ENCODE data around the gene TMEM259. TPM values are rescaled to one million over a fixed set of nuclear protein-coding genes. Genes with fewer than 3 reads are reported as not detected.

The TMEM259 gene
- total and polyA plus RNA-seq, 2 donors (not counting 3 experiments of a cell fraction or from before 2014, with no cell fraction given), result 142 to 297 TPM

DNA sequence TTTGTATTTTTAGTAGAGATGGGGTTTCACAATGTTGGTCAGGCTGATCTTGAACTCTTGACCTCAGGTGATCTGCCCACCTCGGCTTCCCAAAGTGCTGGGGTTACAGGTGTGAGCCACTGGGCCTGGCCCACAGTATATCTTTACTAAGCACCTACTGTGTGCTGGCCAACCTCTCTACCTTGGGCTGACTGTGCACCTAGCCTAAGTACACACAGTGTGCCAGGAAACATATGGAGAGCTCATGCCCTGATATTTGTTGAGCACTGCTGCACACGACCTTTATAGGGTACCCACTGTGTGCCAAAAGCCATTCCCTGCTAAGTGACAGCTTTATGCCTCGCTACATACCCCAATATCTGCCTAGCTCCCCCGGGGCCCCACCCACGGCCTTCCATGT is 39.8 kb upstream of the TMEM259 start:
- Histone ChIP-seq H3K36me3 (ENCODE audit: control insufficient read depth in 2 of 2, extremely low read depth in 1 of 2, insufficient read depth in 2 of 2, low read length in 2 of 2) (no peaks in the 10 kb centered on the region), H3K27ac (ENCODE audit: insufficient read depth, low read depth, low read length) (no peak overlapping the region), H3K9me3 (replicated peaks; ENCODE audit: control insufficient read depth, insufficient read depth, low read length) (no peaks in the 10 kb centered on the region), H3K27me3 (ENCODE audit: control insufficient read depth in 2 of 2, insufficient read depth in 2 of 2, low read length in 2 of 2) (no peaks in the 10 kb centered on the region), H3K9ac (replicated peaks; ENCODE audit: extremely low read depth, insufficient read depth, low read length) (no peak overlapping the region), H3K4me2 (ENCODE audit: insufficient read depth, low read length) (no peak overlapping the region), H3K4me1 (ENCODE audit: control insufficient read depth, extremely low read depth, insufficient read depth, low read length) (peaks cover 7% of the 10 kb centered on the region), H3K4me3 (replicated peaks in 1 of 3; ENCODE audit: insufficient read depth in 1 of 3, low read depth in 1 of 3, low read length in 3 of 3) (no peak overlapping the region), H4K20me1 (replicated peaks; ENCODE audit: control insufficient read depth, extremely low read depth, insufficient read depth, low read length) (no peaks in the 10 kb centered on the region), H3K9me1 (replicated peaks; ENCODE audit: control insufficient read depth, extremely low read depth, insufficient read depth, low read length) (no peaks in the 10 kb centered on the region), H2AFZ (ENCODE audit: low read depth, low read length) (no peak overlapping the region), H3K79me2 (ENCODE audit: control insufficient read depth, insufficient read depth, low read length) (no peaks in the 10 kb centered on the region)
- BruUV-seq (replicated peaks), result no TSS peak
- ChIA-PET CTCF (interaction anchor here (0.6 to 0.7 kb wide), 2 partner anchors 17 to 172 kb away, joined by 3 read pairs; no protein-coding TSS in a partner anchor), POLR2A (no interaction called here)
- dilution Hi-C loops (cut with MboI; ENCODE audit: extremely low pct_ligation_motif_present, low sequenced_read_pairs) (no loop called here), intact Hi-C loops (cut with micrococcal nuclease) (no loop called here)
- FAIRE-seq (no peak), DNase-seq (ENCODE audit: low read depth, low spot score) (no peak)
- TF ChIP-seq GATA2 (IDR thresholded peaks at IDR 0.05; ENCODE audit: insufficient read depth, insufficient read length, low read depth, low read length), result no peak
- no peak for TF ChIP-seq EZH2 (IDR thresholded peaks at IDR 0.05; ENCODE audit: borderline replicate concordance, low read depth, low read length, severe bottlenecking)
- TF ChIP-seq MAX (IDR thresholded peaks at IDR 0.05; ENCODE audit: insufficient read depth, insufficient read length), result no peak
- no peak for TF ChIP-seq FOS (IDR thresholded peaks at IDR 0.05; ENCODE audit: borderline replicate concordance, insufficient read depth, low read length)
- TF ChIP-seq CTCF (IDR thresholded peaks at IDR 0.05; ENCODE audit: extremely low read depth in 1 of 2, insufficient read depth in 1 of 2, low read depth in 1 of 2, low read length in 2 of 2), result no peak
- no peak for TF ChIP-seq POLR2A (IDR thresholded peaks at IDR 0.05; ENCODE audit: low read depth, low read length)
- TF ChIP-seq MYC (IDR thresholded peaks at IDR 0.05; ENCODE audit: low read depth, low read length), result no peak
- no peak for TF ChIP-seq POLR2AphosphoS5 (IDR thresholded peaks at IDR 0.05; ENCODE audit: insufficient read depth, low read depth, low read length)
- TF ChIP-seq JUN (IDR thresholded peaks at IDR 0.05; ENCODE audit: borderline replicate concordance, insufficient read depth, insufficient read length, low read depth), result no peak
